ENCODE measurements around the gene FAM156A. TPM values are rescaled to one million over a fixed set of nuclear protein-coding genes. Genes with fewer than 3 reads are reported as not detected.
A peak's percentile ranks its signal among the peaks of the same experiment; 100 is the strongest.
"Not testable (repeated sequence)": the region's sequence is repeated elsewhere in the genome, so short reads cannot be mapped to it uniquely, and the experiment has no call there.

Gene FAM156A
- total RNA-seq, 1 donor: 12.1 TPM

DNA sequence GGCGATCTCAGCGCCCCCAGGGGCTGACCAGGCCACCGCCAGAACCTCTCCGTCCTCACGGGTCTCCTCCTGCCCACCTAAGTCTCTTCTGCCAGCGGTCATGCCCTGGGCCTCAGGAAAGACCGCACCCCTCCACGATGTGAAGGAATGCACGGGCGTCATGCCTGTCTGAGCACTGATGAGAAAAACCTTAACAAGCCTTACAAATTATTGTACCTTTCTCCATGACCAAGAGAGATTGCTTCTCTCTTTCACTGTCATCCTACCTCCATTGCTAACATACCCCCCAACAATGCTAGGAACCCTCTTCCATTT, 22.9 kb downstream of the FAM156A start:
- H3K4me3 ChIP-seq (ENCODE audit: low read depth, low read length): peak overlapping the region; percentile 78
- DNase-seq (ENCODE audit: low read depth): not testable (repeated sequence)

DNA sequence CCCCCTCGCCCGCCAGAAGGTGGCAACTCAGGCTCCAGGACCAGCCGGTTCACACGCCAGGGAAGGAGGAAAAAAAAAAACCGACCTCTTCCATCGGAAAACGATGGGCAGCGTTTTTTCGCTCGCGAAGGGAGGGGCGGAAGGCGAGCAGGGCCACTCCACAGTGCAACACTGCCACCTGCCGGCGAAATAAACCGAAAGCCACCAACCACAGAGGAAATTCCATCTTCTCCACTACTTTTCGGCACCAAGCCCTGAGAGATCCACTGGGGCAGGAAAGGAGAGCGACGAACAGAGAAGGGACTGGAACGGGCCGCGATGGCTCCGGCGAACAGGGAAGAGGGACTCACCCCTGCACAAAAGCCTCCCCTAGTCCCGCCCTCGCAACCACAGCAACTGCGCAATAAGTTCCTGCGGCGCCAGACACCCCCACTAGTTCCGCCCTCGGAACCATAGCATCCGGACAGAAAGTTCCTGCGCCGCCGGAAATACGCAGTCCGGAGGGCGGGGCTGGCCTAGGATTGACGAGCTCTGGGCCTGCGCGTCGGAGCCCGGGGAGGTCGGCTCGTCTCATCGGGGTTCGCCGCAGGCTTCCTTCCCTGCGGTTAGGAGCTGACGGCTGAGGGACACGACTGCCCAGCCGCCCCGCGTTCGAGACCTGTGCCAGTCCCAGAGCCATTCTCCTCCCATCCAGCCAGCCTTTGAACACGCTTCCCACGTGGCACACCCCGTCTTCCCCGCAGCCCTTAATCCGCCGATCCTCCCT, 23.4 kb downstream of the FAM156A start:
- peak overlapping the region; percentile 78 for H3K4me3 ChIP-seq (ENCODE audit: low read depth, low read length)
- DNase-seq (ENCODE audit: low read depth): peak; percentile 95
- TF ChIP-seq, protein P1, sequence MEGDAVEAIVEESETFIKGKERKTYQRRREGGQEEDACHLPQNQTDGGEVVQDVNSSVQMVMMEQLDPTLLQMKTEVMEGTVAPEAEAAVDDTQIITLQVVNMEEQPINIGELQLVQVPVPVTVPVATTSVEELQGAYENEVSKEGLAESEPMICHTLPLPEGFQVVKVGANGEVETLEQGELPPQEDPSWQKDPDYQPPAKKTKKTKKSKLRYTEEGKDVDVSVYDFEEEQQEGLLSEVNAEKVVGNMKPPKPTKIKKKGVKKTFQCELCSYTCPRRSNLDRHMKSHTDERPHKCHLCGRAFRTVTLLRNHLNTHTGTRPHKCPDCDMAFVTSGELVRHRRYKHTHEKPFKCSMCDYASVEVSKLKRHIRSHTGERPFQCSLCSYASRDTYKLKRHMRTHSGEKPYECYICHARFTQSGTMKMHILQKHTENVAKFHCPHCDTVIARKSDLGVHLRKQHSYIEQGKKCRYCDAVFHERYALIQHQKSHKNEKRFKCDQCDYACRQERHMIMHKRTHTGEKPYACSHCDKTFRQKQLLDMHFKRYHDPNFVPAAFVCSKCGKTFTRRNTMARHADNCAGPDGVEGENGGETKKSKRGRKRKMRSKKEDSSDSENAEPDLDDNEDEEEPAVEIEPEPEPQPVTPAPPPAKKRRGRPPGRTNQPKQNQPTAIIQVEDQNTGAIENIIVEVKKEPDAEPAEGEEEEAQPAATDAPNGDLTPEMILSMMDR (IDR thresholded peaks at IDR 0.05; ENCODE audit: insufficient read depth, low read depth, low read length): peak; percentile 74

DNA sequence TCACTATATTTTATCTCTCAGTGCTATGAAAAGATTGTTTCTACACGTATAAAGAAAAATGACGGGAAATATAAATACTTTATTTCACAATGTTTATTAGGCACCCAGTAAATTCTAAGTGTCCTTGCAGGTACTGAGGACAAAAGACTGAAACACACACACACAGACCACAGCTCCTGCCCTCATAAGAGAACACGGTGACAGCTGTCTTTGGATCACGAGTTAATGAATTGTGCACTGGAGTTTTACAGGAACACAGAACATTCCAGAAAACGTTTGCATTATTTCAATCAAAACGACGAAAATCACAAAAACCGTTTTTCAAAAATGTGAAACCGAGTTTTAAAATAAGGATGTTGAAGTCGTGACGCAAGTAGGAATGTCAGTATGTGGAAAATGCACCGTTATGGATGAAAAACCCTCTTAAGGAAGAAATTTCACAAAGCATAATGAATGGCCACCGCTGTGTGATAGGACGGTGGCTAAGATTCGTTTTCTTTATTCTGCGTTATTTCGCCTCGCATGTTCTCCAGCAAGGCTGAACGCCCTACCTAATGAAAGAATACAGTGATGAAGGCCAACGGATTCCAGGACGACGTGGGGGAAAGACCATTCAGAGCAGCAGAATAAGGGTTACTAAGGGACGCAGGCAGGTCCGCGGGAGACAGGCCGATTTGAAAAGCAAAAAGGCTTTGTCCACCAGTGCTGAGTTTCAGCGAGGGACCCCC, 24.2 kb downstream of the FAM156A start:
- TF ChIP-seq, protein P1 (IDR thresholded peaks at IDR 0.05; ENCODE audit: insufficient read depth, low read depth, low read length): no peak
- no peak for DNase-seq (ENCODE audit: low read depth)
- H3K4me3 ChIP-seq (ENCODE audit: low read depth, low read length): peak overlapping the region; percentile 78

DNA sequence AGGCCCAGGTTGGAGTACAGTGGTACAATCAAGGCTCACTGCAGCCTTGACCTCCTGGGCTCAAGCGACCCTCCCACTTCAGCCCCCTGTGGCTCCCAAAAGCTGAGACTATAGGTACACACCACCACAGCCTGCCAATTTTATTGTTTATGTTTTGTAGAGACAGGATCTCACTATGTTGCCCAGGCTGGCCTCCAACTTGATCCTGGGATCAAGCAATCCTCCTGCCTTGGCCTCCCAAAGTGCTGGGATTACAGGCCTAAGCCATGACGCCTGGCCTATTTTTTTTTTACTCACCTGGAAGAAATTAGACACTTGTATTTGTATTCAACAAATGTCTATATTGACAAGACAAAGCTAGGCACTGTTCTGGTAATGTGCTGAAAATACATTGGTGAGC, 25.1 kb downstream of the FAM156A start:
- no peak for DNase-seq (ENCODE audit: low read depth)
- no peak overlapping the region for H3K4me3 ChIP-seq (ENCODE audit: low read depth, low read length)
- TF ChIP-seq, protein P1 (IDR thresholded peaks at IDR 0.05; ENCODE audit: insufficient read depth, low read depth, low read length): no peak

DNA sequence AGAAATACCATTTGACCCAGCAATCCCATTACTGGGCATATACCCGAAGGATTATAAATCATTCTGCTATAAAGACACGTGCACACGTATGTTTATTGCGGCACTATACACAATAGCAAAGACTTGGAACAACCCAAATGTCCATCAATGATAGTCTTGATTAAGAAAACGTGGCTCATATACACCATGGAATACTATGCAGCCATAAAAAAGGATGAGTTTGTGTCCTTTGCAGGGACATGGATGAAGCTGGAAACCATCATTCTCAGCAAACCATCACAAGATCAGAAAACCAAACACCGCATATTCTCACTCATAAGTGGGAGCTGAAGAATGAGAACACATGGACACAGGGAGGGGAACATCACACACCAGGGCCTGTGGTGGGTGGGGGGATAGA, 28.1 kb downstream of the FAM156A start:
- DNase-seq (ENCODE audit: low read depth): not testable (repeated sequence)

DNA sequence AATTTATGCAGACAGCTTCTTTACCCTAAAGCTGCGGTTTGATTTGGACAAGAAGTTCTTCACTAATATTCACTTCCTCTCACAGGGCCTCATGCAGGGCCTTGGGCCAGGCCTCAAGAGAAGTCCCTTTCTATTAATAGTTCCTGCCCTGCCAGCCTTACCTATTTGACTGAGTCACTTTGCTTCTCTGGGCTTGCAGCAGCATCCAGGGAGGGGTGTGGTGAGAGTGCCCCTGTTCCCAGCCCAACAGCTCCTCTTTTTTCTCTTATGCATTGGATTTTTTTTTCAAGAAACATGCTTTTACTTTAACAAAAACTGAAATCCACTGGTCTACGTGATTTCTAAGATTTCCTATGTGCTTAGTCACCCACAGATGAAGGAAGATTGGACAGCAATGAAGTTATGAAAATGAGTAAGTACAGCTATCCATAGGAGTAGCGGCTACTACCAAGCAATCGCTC, 34.5 kb downstream of the FAM156A start:
- TF ChIP-seq, protein P1 (IDR thresholded peaks at IDR 0.05; ENCODE audit: insufficient read depth, low read depth, low read length): no peak
- DNase-seq (ENCODE audit: low read depth): peak; percentile 22
- H3K4me3 ChIP-seq (ENCODE audit: low read depth, low read length): no peak overlapping the region

More for the DNA sequence above, 28.1 kb downstream of the FAM156A start:
- not testable (repeated sequence) for H3K4me3 ChIP-seq (ENCODE audit: low read depth, low read length)

DNA sequence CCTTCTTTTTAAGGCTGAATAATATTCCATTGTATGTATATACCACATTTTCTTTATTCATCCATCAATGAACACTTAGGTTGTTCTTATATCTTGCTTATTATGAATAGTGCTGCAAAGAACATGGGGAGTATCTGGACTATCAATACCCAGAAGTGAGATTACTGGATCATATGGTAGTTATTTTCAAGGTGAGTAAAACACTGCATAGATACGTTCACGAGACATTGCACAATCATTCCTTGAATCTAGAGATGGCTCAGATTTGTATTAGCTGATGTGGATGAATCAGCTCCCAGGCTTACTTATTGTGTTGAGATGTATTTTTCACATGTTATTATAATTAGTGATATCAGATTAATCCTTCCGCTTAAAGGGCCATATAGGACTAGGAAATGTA, 43.6 kb downstream of the FAM156A start:
- H3K4me3 ChIP-seq (ENCODE audit: low read depth, low read length); DNase-seq (ENCODE audit: low read depth): not testable (repeated sequence)

DNA sequence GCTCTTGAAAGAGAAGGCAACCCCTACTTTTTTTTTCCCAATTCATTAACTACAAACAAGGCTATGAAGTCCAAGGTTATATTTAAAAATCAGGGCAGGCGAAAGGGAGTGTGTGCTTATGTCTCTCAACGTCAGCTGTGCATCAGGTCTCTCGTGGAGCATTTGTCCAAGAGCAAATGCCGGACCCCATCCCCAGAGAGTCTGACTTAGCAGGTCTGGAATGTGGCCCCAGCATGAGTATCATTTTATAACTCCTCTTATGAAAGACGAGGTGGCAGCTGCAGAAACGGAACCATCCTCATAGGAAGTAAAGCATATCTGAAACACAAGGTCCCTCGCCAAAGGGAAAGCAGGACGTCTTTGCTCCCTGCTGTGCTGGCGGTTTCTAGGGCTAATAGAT, 44.6 kb downstream of the FAM156A start:
- not testable (repeated sequence) for DNase-seq (ENCODE audit: low read depth); H3K4me3 ChIP-seq (ENCODE audit: low read depth, low read length)

DNA sequence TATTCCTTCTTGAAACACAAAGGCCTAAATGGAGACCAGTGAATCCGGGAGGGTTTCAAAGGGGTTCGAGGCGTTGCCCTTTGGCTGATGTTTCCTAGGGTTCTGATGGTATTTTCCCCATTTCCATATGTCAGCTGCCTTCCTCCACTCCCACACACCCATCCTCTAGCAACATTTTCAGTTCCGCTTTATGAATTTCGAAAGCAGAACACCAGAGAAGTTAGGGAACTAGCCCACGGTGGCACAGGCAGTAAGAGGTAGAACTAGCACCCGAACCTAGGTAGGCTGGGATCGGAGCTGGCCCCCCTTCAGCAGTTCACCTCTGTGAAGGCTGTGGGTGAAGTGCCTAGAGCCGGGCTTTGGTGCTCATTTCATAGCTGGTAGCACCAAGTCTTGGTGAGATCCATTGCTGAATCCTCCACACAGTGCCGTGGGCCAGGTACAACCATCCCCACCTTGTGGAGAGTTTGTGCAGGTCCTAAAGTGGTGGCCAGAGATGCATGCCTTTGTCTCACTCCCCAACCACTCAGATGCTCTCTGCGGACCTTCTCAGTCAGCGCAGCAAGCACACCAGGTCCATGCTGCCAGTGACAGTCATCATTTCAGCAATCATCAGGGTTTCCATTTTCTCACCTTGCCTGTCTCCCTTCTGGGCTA, 48.9 kb downstream of the FAM156A start:
- H3K4me3 ChIP-seq (ENCODE audit: low read depth, low read length); DNase-seq (ENCODE audit: low read depth): not testable (repeated sequence)

DNA sequence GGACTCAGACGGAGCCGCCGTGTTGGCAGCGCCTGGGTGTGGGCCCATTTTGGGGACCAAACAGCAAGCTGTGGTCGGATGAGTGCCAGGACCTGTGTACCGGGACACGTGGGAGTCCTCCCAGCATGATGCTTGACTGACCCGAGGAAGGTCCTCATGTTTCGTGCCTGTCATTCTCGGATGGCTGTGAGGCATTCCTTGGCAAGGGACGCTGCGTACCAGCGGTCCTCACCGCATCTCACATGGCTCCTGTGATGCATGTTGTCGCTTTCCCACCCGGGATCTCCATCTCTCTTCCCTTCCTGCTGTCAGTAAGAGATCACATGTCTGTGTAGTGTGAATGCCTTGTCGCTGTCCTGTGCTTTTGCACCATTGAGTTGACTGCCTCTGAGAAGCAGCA, 50.4 kb downstream of the FAM156A start:
- DNase-seq (ENCODE audit: low read depth); H3K4me3 ChIP-seq (ENCODE audit: low read depth, low read length): not testable (repeated sequence)

DNA sequence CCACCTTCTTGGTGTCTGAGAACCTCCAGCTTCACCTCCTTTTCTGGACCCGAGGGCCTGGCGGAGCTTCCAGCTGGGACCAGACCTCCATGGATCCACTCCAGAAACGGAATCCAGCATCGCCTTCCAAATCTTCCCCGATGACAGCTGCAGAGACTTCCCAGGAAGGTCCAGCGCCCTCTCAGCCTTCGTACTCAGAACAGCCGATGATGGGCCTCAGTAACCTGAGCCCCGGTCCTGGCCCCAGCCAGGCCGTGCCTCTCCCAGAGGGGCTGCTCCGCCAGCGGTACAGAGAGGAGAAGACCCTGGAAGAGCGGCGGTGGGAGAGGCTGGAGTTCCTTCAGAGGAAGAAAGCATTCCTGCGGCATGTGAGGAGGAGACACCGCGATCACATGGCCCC, 51.2 kb downstream of the FAM156A start:
- DNase-seq (ENCODE audit: low read depth); H3K4me3 ChIP-seq (ENCODE audit: low read depth, low read length): not testable (repeated sequence)

DNA sequence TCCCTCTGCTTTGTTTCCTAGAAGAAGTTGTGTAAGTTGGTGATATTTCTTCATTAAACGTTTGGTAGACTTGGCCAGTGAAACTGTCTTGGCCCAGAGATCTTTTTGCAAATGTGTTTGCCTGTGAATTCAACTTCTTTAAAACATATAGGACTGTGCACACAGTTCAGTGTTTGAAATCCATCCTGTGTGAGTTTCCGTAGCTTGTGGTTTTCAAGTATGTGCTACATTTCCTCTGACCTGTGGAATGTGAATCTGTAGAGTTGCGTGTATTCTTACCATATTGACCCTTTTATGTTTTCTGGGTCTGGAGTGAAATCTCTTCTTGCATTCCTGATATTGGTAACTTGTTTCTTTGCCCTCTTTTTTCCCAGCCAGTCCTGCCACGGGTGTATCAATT, 52.2 kb downstream of the FAM156A start:
- DNase-seq (ENCODE audit: low read depth); H3K4me3 ChIP-seq (ENCODE audit: low read depth, low read length): not testable (repeated sequence)

DNA sequence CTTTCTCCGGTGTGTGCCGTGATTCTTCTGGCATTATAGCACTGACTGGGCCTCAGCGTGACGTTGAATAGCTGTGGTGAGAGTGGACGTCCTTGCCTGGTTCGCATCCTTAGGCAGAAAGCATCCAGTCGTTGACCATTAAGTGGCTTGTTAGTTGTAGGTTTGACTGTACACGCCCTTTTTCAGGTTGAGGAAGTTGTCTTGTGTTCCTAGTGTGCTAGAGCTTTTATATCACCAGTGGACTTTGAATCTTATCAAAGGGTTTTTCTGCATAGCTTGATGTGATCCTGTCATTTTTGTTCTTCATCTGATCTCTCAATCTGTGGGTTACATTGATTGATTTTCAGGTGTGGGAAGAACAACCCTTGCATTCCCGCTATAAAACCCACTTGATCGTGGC, 52.8 kb downstream of the FAM156A start:
- not testable (repeated sequence) for DNase-seq (ENCODE audit: low read depth); H3K4me3 ChIP-seq (ENCODE audit: low read depth, low read length)

Data from fibroblast of villous mesenchyme (primary cell).